ENCODE measurements around the gene MAPRE3. TPM values are rescaled to one million over a fixed set of nuclear protein-coding genes. Genes with fewer than 3 reads are reported as not detected.
A peak's percentile ranks its signal among the peaks of the same experiment; 100 is the strongest.

MAPRE3 gene
- total and polyA plus RNA-seq, 8 donors, result 4.7 to 56.8 (median 10.1) TPM

GRCh38 chr2:27027211-27027651, 56.8 kb downstream of the MAPRE3 start:
- no peak for TF ChIP-seq CTCF (IDR thresholded peaks at IDR 0.05)
- no peak for ATAC-seq
- no peaks in the 10 kb centered on the region for H3K9me3 ChIP-seq
- WGBS, 2 donors, result 86 to 87% methylated on average over 10 of the region's 10 CpGs
- no peaks in the 10 kb centered on the region for H3K27me3 ChIP-seq
- no peak overlapping the region for H3K27ac ChIP-seq
- intact Hi-C loops (cut with DNase I), result loop anchor here in 1 of 3 donors (5.0 kb wide), 1 partner anchor 65 kb away; no protein-coding TSS in a partner anchor
- H3K4me3 ChIP-seq, result no peak overlapping the region
- H3K4me1 ChIP-seq, result no peaks in the 10 kb centered on the region
- FAIRE-seq, result no peak
- peaks cover 0 to 5% (median 0%) of the 10 kb centered on the region in 3 donors for H3K36me3 ChIP-seq
- DNase-seq, result no peak

GRCh38 chr2:27029051-27029450, 58.6 kb downstream of the MAPRE3 start:
- no peak for DNase-seq
- no peaks in the 10 kb centered on the region for H3K27me3 ChIP-seq

GRCh38 chr2:27032495-27033252, 62.2 kb downstream of the MAPRE3 start, which contains the start of gene TMEM214:
Gene TMEM214, plus strand, starts transcription at chr2:27032965. Its CDS starts 51 bp downstream, at chr2:27033016.
- no peaks in the 10 kb centered on the region for H3K27me3 ChIP-seq
- no peaks in the 10 kb centered on the region for H3K9me3 ChIP-seq
- peaks cover 0 to 27% (median 23%) of the 10 kb centered on the region in 3 donors for H3K36me3 ChIP-seq
- WGBS, 2 donors, result 1% methylated on average over 76 of the region's 76 CpGs
- TF ChIP-seq CTCF (IDR thresholded peaks at IDR 0.05), result no peak
- FAIRE-seq (no peak), DNase-seq (peak; percentile 84 to 97 (median 90)), ATAC-seq (peak; percentile 98 to 99 (median 98))
- H3K4me3 ChIP-seq, result peak within 1 kb of the TSS; percentile 77 to 97 (median 84)
- peak within 1 kb of the TSS; percentile 66 to 79 (median 70) for H3K27ac ChIP-seq
- H3K4me1 ChIP-seq, result peaks cover 0 to 13% (median 7%) of the 10 kb centered on the region in 3 donors
- intact Hi-C loops (cut with DNase I), result no loop called here

More at GRCh38 chr2:27029051-27029450, 58.6 kb downstream of the MAPRE3 start:
- H3K27ac ChIP-seq, result no peak overlapping the region
- no peaks in the 10 kb centered on the region for H3K9me3 ChIP-seq
- peaks cover 0 to 4% (median 0%) of the 10 kb centered on the region in 3 donors for H3K4me1 ChIP-seq
- peaks cover 0 to under 1% (median 0%) of the 10 kb centered on the region in 3 donors for H3K36me3 ChIP-seq
- H3K4me3 ChIP-seq, result no peak overlapping the region
- WGBS, 2 donors, result 83 to 84% methylated on average over 2 of the region's 2 CpGs
- no peak for FAIRE-seq
- intact Hi-C loops (cut with DNase I), result loop anchor here in 1 of 3 donors (5.0 kb wide), 1 partner anchor 67 kb away; no protein-coding TSS in a partner anchor
- no peak for TF ChIP-seq CTCF (IDR thresholded peaks at IDR 0.05)
- no peak for ATAC-seq

- no peak for TF ChIP-seq CTCF (IDR thresholded peaks at IDR 0.05)
- peak overlapping the region; percentile 77 to 97 (median 84) for H3K4me3 ChIP-seq
- DNase-seq, result no peak
- H3K27ac ChIP-seq, result peak overlapping the region; percentile 66 to 79 (median 70)
- peaks cover 0 to 13% (median 7%) of the 10 kb centered on the region in 3 donors for H3K4me1 ChIP-seq
- no peaks in the 10 kb centered on the region for H3K9me3 ChIP-seq
- 4% methylated on average over 11 of the region's 11 CpGs for WGBS, 2 donors
- no peak for FAIRE-seq
- intact Hi-C loops (cut with DNase I), result no loop called here
- ATAC-seq, result peak; percentile 6 to 15 (median 13)
- no peaks in the 10 kb centered on the region for H3K27me3 ChIP-seq
- peaks cover 1 to 34% (median 30%) of the 10 kb centered on the region in 3 donors for H3K36me3 ChIP-seq
Observed at GRCh38 chr2:27033253-27033852, 62.9 kb downstream of the MAPRE3 start.
